Cardiac muscle cell (in vitro differentiated cells and primary cell): ENCODE results near the gene DNAJB12. TPM values are rescaled to one million over a fixed set of nuclear protein-coding genes. Genes with fewer than 3 reads are reported as not detected.

Experiments used
- DNase-seq, 2 donors: peaks; one replicate each; pipeline versions ENCODE4 v3.0.0 to v3.0.0-alpha.2; 2010 to 2017; ENCODE audit warnings: low read depth in 1 of 2, low spot score in 1 of 2
- H3K27ac ChIP-seq: fragments of 200-600 bp; sonication (generic); 2 replicates; pipeline ENCODE4 v1.5.1; 2016
- H3K27me3 ChIP-seq: fragments of 200-600 bp; sonication (generic); 2 replicates; pipeline ENCODE4 v1.6.0; 2016; ENCODE audit warnings: control low read depth
- H3K36me3 ChIP-seq: fragments of 200-600 bp; sonication (generic); 2 replicates; pipeline ENCODE4 v1.5.1; 2016; ENCODE audit warnings: control low read depth
- H3K4me1 ChIP-seq: fragments of 200-600 bp; sonication (generic); 2 replicates; pipeline ENCODE4 v1.8.1; 2017; ENCODE audit warnings: low read depth, mild to moderate bottlenecking, mixed run types
- H3K4me3 ChIP-seq: fragments of 200-600 bp; sonication (generic); 2 replicates; pipeline ENCODE4 v1.5.1; 2016; ENCODE audit warnings: mild to moderate bottlenecking
- H3K9me3 ChIP-seq: fragments of 200-600 bp; sonication (generic); 2 replicates; pipeline ENCODE4 v1.5.1; 2017; ENCODE audit warnings: low read depth, mild to moderate bottlenecking, control low read depth
- polyA plus RNA-seq: library from polyadenylated mRNA; unstranded; fragments of >200 nt; fragmentation: Nextera tagmentation; extraction: Ambion mirVana; gene quantifications from 2 replicates; pipeline ENCODE4 v1.2.1, GENCODE V29; 2016
- total RNA-seq: library from RNA; depleted of rRNA; stranded (reverse); fragments of >200 nt; gene quantifications from 2 replicates; pipeline ENCODE4 v1.2.3, GENCODE V29; 2016
- TF ChIP-seq, protein P1 (sequence below): IDR thresholded peaks from 2 replicates; pipeline ENCODE4 v1.5.1; 2012; ENCODE audit warnings: low read depth, mild to moderate bottlenecking, low read length

DNAJB12 gene
- total and polyA plus RNA-seq, 2 experiments from 2014 or later, result 23.8 to 32.0 TPM

DNA sequence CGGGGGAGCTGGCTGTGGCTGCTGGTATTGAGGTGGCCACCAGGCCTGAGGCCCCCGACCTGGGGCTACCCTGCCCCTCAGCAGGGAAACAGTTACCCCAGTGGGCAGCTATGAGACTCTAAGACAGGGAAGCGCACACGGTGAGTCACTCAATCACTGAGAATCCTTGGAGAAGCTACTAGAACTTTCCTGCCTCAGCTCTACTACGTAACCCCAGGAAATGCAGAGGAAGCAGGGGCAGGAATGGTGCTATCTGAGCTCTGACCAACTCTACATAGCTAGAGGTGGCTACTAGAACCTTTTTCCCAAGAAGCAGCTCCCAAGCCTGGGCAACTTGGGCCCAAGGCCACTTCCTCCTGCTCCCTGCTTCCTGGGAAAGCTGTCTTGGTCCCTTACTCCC is 11.8 kb downstream of the DNAJB12 start:
- no peak for DNase-seq
- peaks cover 8% of the 10 kb centered on the region for H3K36me3 ChIP-seq
- H3K27me3 ChIP-seq, result no peaks in the 10 kb centered on the region
- TF ChIP-seq, protein P1, sequence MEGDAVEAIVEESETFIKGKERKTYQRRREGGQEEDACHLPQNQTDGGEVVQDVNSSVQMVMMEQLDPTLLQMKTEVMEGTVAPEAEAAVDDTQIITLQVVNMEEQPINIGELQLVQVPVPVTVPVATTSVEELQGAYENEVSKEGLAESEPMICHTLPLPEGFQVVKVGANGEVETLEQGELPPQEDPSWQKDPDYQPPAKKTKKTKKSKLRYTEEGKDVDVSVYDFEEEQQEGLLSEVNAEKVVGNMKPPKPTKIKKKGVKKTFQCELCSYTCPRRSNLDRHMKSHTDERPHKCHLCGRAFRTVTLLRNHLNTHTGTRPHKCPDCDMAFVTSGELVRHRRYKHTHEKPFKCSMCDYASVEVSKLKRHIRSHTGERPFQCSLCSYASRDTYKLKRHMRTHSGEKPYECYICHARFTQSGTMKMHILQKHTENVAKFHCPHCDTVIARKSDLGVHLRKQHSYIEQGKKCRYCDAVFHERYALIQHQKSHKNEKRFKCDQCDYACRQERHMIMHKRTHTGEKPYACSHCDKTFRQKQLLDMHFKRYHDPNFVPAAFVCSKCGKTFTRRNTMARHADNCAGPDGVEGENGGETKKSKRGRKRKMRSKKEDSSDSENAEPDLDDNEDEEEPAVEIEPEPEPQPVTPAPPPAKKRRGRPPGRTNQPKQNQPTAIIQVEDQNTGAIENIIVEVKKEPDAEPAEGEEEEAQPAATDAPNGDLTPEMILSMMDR, result no peak
- H3K9me3 ChIP-seq, result no peaks in the 10 kb centered on the region
- no peak overlapping the region for H3K4me3 ChIP-seq
- no peaks in the 10 kb centered on the region for H3K4me1 ChIP-seq
- H3K27ac ChIP-seq, result no peak overlapping the region

DNA sequence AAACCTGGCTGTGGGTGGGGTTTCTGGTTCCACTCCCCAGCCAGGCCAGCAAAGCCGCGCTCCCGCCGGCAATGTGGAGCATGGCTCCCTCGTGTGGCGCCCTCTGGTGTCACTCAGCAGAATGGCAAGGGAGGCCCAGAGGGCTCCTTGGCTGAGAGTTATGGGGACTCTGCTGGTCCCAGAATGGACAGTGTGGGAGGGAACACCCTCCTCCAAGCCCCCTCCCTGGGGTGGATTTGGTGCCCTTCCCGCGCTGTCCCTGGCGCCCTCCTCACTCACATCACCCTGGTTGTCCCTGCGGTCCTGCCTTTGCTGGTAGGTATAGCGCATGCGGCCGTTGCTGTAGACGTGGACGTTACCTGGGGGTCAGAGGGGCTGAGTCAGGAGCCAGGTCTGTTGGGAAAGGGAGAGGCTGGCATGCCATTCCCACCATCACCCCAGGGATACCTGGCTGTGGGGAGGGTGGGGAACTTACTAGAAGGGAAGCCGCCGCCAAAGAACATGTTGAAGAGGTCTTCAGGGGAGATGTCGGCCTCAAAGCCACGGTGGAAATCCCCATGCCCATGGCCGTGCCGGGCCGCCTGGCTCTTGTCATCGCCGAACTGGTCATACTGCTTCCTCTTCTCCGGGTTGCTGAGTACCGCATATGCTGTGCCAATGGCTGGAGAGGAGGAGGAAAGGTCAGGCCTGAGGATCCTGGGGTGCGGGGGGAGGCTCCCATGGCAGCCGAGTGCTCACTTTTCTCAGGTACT is 14.0 kb downstream of the DNAJB12 start:
- Histone ChIP-seq H3K4me3 (no peak overlapping the region), H3K27ac (no peak overlapping the region), H3K27me3 (no peaks in the 10 kb centered on the region), H3K9me3 (no peaks in the 10 kb centered on the region), H3K36me3 (peaks cover 13% of the 10 kb centered on the region), H3K4me1 (no peaks in the 10 kb centered on the region)
- TF ChIP-seq, protein P1, result peak; percentile 96
- peak; percentile 70 to 73 for DNase-seq

DNA sequence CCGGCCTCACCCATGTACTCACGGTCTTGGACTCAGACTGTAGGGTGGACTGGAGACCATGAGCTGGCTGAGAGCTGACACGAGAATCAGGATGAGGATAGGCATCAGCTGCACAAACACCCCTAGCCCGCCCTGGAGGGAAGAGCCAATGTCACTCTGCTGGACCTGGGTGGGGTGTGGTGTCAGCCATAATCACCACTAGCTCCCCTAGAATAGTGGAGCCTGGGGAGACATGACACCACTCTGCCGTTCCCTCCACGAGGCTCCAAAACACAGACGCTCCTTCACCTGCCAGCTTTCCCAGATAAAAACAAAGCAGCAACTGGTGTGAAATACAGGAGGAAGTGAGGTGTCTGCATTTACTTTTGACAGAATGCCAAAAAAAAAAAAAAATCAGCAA is 16.5 kb downstream of the DNAJB12 start:
- TF ChIP-seq, protein P1, result no peak
- Histone ChIP-seq H3K27ac (no peak overlapping the region), H3K36me3 (peaks cover 13% of the 10 kb centered on the region), H3K9me3 (no peaks in the 10 kb centered on the region), H3K27me3 (no peaks in the 10 kb centered on the region), H3K4me3 (no peak overlapping the region), H3K4me1 (peaks cover 14% of the 10 kb centered on the region)
- DNase-seq, result no peak

DNA sequence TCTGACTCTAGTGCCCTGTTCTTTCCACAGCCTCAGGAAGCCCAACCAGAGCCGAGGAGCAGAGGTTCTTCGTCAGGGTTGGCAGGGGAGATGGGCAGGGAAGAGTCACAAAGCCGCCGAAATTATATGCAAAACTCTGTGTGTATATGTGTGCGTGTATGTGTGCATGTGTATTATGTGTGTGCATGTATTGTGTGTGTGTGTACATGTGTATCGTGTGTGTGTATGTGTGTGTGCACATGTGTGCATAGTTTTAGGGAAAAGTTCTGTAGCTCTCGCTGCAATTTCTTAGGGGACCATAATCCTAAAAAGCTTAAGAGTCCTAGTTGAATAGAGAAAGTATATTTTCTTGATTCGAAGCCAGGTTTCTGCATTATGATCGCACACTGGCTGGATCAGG is 17.0 kb downstream of the DNAJB12 start:
- Histone ChIP-seq H3K4me3 (no peak overlapping the region), H3K36me3 (peaks cover 13% of the 10 kb centered on the region), H3K4me1 (peaks cover 14% of the 10 kb centered on the region), H3K27me3 (no peaks in the 10 kb centered on the region), H3K9me3 (no peaks in the 10 kb centered on the region), H3K27ac (no peak overlapping the region)
- no peak for DNase-seq
- TF ChIP-seq, protein P1, result no peak

GRCh38 chr10:72337039-72337629 is 17.6 kb downstream of the DNAJB12 start:
- peaks cover 13% of the 10 kb centered on the region for H3K36me3 ChIP-seq
- DNase-seq, result peak; percentile 78 to 86
- H3K27me3 ChIP-seq, result no peaks in the 10 kb centered on the region
- no peak overlapping the region for H3K27ac ChIP-seq
- no peaks in the 10 kb centered on the region for H3K9me3 ChIP-seq
- TF ChIP-seq, protein P1, result peak; percentile 96
- H3K4me1 ChIP-seq, result peaks cover 18% of the 10 kb centered on the region
- no peak overlapping the region for H3K4me3 ChIP-seq
